Measurements from ENCODE around the gene CD74.
"Not testable (repeated sequence)": the region's sequence is repeated elsewhere in the genome, so short reads cannot be mapped to it uniquely, and the experiment has no call there.

CD74 gene

DNA sequence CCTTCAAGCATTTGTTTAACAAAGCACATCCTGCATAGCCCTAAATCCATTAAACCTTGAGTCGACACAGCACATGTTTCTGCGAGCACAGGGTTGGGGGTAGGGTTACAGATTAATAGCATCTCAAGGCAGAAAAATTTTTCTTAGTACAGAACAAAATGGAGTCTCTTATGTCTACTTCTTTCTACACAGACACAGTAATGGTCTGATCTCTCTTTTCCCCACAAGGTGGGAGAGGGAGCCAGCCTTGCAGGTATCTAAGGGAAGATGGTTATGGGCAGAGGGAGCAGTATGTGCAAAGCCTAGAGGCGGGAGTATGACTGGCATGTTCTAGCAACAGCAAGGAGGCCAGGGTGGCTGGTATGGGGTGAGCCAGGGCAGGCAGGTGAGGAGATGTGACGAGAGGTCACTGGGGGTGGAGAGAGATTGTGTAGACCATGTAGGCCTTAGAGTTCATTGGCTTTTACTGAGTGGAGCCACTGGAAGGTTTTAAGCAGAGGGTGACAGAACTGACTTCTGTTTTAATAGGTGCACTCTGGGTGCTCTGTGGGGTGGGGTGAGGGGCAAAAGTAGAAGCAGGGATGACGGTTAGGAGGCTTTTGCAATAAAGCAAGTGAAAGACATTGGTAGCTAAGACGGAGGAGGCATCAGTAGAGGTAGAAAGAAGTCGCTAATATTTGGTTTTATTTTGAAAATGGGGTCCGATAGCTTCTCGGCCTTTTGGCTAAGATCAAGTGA lies 42.0 kb upstream of the CD74 start:
- no peak overlapping the region for H3K27ac ChIP-seq
- TF ChIP-seq ZFX (IDR thresholded peaks at IDR 0.05) = no peak

DNA sequence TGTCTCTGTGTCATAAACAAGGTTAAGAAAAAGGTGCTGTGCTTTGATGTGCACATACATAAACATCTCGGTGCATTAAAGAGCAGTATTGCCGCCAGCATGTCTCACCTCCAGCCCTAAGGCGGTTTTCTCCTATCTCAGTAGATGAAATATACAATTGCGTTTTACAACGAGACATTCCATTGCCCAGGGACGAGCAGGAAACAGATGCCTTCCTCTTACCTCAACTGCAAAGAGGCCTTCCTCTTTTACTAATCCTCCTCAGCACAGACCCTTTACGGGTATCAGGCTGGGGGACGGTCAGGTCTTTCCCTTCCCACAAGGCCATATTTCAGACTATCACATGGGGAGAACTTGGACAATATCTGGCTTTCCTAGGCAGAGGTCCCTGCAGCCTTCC lies 41.3 kb upstream of the CD74 start:
- H3K27ac ChIP-seq = not testable (repeated sequence)

DNA sequence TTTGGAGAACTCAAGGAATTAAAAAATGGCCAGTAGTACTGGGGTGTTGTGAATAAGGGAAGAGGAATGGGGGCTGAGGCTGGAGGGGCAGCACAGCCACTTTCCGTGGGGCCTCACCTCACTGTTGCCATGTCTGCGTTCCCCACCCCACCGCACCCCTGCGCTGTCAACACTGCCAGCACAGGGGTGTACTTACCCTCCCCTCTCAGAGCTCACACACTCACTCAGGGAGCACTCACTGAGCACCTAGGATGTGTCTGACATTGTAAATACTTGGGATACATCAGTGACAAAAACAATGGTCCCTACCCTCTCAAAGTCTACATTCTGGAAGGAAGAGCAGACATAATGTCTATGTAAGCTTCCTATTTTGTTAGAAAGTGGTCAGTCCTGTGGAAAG lies 40.2 kb upstream of the CD74 start:
- TF ChIP-seq, protein P1, sequence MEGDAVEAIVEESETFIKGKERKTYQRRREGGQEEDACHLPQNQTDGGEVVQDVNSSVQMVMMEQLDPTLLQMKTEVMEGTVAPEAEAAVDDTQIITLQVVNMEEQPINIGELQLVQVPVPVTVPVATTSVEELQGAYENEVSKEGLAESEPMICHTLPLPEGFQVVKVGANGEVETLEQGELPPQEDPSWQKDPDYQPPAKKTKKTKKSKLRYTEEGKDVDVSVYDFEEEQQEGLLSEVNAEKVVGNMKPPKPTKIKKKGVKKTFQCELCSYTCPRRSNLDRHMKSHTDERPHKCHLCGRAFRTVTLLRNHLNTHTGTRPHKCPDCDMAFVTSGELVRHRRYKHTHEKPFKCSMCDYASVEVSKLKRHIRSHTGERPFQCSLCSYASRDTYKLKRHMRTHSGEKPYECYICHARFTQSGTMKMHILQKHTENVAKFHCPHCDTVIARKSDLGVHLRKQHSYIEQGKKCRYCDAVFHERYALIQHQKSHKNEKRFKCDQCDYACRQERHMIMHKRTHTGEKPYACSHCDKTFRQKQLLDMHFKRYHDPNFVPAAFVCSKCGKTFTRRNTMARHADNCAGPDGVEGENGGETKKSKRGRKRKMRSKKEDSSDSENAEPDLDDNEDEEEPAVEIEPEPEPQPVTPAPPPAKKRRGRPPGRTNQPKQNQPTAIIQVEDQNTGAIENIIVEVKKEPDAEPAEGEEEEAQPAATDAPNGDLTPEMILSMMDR (conservative IDR thresholded peaks at IDR 0.05) = no peak
- TF ChIP-seq ZFX (IDR thresholded peaks at IDR 0.05) = no peak
- no peak overlapping the region for H3K27ac ChIP-seq

DNA sequence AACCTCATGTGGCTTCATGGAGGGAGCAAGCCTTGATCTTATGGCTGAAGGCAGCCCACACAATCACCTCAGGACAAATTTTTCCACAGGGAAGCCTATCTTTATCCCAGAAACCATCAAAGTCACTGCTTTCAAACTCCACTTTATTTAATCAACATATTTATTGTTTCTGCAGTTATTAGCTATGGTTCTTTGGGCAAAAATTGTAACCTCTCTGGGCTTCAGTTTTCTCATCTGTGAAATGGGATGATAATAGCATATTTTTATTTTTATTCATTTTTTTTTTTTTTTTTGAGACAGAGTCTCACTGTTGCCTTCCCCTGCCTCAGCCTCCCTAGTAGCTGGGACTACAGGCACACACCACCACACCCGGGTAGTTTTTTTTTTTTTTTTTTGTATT lies 38.9 kb upstream of the CD74 start:
- H3K27ac ChIP-seq = no peak overlapping the region
- no peak for TF ChIP-seq ZFX (IDR thresholded peaks at IDR 0.05)
- TF ChIP-seq, protein P1 (conservative IDR thresholded peaks at IDR 0.05) = no peak

DNA sequence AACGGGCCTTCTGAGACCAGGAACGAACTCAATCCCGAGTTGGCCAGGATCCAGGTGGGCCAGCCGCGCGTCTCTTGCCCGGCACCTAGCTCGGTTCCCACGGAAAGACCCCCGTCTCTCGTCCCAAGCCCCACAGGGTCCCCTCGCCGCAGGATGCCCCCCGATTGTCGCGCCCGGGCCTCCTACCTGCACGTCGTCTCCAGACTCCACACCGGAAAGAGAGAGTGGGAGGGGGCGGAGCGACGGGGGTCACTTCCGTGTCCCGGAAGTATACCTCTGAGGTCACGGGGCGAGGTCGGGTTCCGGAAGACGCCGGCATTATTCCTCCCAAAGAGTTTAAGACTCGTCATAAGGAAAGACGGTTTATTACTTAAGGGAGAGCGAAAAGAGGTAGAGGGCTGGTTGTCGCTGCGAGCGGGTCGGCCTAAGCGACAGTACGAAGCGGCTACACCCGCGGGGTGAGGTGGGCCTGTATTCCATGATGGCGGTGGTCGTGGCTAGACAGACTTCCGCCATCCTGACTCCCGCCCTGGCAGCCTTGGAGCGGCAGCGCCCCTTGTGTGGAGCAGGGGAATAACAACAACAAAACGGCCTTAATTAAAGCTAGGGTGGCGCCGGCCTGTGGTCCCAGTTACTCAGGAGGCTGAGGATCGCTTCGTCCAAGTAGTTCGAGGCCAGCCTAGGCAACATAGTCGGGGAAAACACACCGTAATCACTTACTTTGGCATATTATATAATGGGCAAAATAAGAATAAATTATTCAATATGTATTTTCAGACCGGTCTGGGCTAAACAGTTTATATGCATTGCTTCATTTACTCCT lies 37.0 kb upstream of the CD74 start, which contains the start of gene RPS14:
Gene RPS14, minus strand, starts transcription at position 223 of the 823 bp plus-strand sequence. CDS start 2,006 bp downstream, outside the sequence.
- TF ChIP-seq, protein P1 (conservative IDR thresholded peaks at IDR 0.05) = peak; percentile 98
- peak; percentile 94 for TF ChIP-seq ZFX (IDR thresholded peaks at IDR 0.05)
- peak within 1 kb of the TSS; percentile 93 for H3K27ac ChIP-seq

DNA sequence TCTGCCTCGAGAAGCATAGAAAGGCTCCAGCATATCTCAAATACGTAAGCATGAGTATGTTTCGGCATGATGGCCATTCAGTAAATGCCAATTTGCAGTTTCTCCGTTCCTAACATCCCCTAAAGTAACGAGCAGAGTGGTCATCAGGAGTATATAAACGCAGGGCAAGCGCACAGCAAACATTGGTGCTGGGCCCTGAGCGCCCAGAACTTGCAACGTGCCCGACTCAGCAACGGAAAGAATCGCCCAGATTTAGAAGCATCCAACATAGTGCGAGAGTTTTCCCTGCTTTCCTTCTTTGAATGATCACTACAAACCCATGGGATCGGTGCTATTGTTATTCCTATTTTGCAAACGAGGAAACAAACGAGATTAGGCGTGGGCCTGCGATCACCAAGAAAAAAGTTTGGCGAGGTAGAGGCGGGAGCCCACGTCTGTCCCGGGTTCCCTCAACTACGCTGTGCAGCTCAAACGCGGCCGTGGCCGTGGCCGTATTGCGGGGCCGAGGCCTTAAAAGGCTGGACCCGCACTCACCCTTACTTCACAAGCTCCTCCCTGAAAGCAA lies 36.3 kb upstream of the CD74 start:
- TF ChIP-seq, protein P1 (conservative IDR thresholded peaks at IDR 0.05) = no peak
- no peak for TF ChIP-seq ZFX (IDR thresholded peaks at IDR 0.05)
- peak overlapping the region; percentile 93 for H3K27ac ChIP-seq

DNA sequence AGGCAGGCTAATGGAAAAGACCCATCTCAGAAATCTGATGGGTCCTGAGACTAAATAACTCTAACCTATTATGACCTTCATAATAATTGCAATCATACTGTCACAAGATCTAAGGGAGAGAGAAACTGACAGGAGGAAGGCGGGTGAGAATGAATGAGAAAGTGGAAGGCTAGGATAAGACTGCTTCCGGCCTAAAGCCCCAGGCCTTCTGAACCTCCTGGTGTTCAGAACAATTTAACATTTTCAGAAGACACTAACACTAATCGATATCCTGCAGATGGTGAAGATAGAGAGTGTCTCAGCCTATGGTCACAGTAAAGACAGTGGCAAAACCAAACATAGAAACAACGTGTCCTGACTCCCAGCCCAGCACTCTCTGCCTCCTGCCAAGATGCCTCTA lies 35.6 kb upstream of the CD74 start:
- TF ChIP-seq, protein P1 (conservative IDR thresholded peaks at IDR 0.05) = no peak
- TF ChIP-seq ZFX (IDR thresholded peaks at IDR 0.05) = no peak
- peak overlapping the region; percentile 93 for H3K27ac ChIP-seq

DNA sequence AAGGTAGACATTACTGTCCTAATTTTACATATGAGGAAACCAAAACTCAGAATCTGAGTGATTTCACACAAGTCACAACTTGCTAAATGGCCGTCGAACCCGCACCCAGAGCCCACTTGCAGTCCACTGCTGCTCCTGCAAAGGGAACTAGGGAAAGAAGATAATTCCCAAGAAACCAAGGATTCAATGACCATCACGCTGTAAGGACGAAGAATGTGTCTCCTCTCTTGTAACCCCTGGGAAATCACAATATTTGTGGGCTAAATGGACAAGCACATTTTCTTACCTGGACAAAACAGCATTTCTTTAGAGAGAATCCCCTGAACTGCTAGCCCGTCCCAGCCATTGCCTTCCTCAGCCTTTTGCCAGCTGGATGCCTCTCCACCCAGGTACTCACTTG lies 34.5 kb upstream of the CD74 start:
- TF ChIP-seq, protein P1 (conservative IDR thresholded peaks at IDR 0.05) = no peak
- TF ChIP-seq ZFX (IDR thresholded peaks at IDR 0.05) = no peak
- peak overlapping the region; percentile 93; the same call in 1 of the 2 replicates for H3K27ac ChIP-seq

All from C4-2B (cell line).